SK-N-SH (cell line): ENCODE measurements around the gene GALNT13. TPM values are rescaled to one million over a fixed set of nuclear protein-coding genes. Genes with fewer than 3 reads are reported as not detected.

Source experiments
- CTCF ChIA-PET: fragments of 300-600, 350-600 bp; formaldehyde crosslinking; extraction: SDS; loops from one replicate; lab custom pipeline; 2021; lab: Yijun Ruan, JAX
- POLR2A ChIA-PET: fragments of 350-600 bp; sonication (Branson Sonifier 250); formaldehyde crosslinking; extraction: SDS; loops from one replicate; lab custom pipeline; 2020; ENCODE audit warnings: antibody characterized with exemption, inconsistent platforms; lab: Yijun Ruan, JAX
- DNase-seq: peaks from one replicate; pipeline ENCODE4 v3.0.0; 2012
- H2AFZ ChIP-seq: fragments of 200-600 bp; sonication (generic); 2 replicates; pipeline ENCODE4 v1.8.1; 2016; ENCODE audit warnings: antibody characterized with exemption, mild to moderate bottlenecking, low read depth
- H3F3A ChIP-seq: fragments of 200-600 bp; sonication (generic); replicated peaks from 2 replicates; pipeline ENCODE3; 2016; ENCODE audit warnings: antibody characterized with exemption, mild to moderate bottlenecking; ENCODE audit not compliant: insufficient read depth
- H3K27ac ChIP-seq, 2 experiments: fragments of 200-500 bp in 1 of 2; fragments of 200-600 bp in 1 of 2; sonication (Bioruptor generic) in 1 of 2; sonication (generic), shearing (Covaris generic) in 1 of 2; 2 replicates each; pipeline versions ENCODE4 v1.5.1 to v1.6.1; 2014 to 2016; ENCODE audit warnings: low read depth in 2 of 2, inconsistent platforms in 1 of 2, low read length in 1 of 2, mild to moderate bottlenecking in 1 of 2, mixed read lengths in 1 of 2
- H3K27me3 ChIP-seq: fragments of 200-600 bp; sonication (generic), shearing (Covaris generic); 2 replicates; pipeline ENCODE4 v1.6.1; 2016; ENCODE audit warnings: mixed run types; ENCODE audit not compliant: insufficient read depth
- H3K36me3 ChIP-seq, 2 experiments: fragments of 200-500 bp in 1 of 2; fragments of 200-600 bp in 1 of 2; sonication (Bioruptor generic) in 1 of 2; sonication (generic) in 1 of 2; replicated peaks in 1 of 2; 2 replicates each; pipeline versions ENCODE3 to v1.5.1; 2014 to 2016; ENCODE audit warnings: low read length in 1 of 2, mild to moderate bottlenecking in 1 of 2; ENCODE audit not compliant: insufficient read depth in 2 of 2, control insufficient read depth in 1 of 2
- H3K4me1 ChIP-seq, 2 experiments: fragments of 200-500 bp in 1 of 2; fragments of 200-600 bp in 1 of 2; sonication (Bioruptor generic) in 1 of 2; sonication (generic), shearing (Covaris generic) in 1 of 2; 2 replicates each; pipeline versions ENCODE4 v1.5.1 to v1.6.1; 2014 to 2016; ENCODE audit warnings: low read depth in 1 of 2, low read length in 1 of 2, mixed run types in 1 of 2; ENCODE audit not compliant: insufficient read depth in 2 of 2, control insufficient read depth in 1 of 2
- H3K4me2 ChIP-seq: fragments of 200-600 bp; sonication (generic), shearing (Covaris generic); 2 replicates; pipeline ENCODE4 v1.6.1; 2017; ENCODE audit warnings: mixed run types
- H3K4me3 ChIP-seq, 2 experiments: fragments of 200-500 bp in 1 of 2; fragments of 200-600 bp in 1 of 2; sonication (Bioruptor generic) in 1 of 2; sonication (generic), shearing (Covaris generic) in 1 of 2; 2 replicates each; pipeline versions ENCODE4 v1.5.1 to v1.8.1; 2014 to 2016; ENCODE audit warnings: low read depth in 2 of 2, inconsistent platforms in 1 of 2, low read length in 1 of 2, mild to moderate bottlenecking in 1 of 2, mixed read lengths in 1 of 2, moderate library complexity in 1 of 2
- H3K79me2 ChIP-seq: fragments of 200-600 bp; sonication (generic); 2 replicates; pipeline ENCODE4 v1.8.1; 2017; ENCODE audit warnings: mild to moderate bottlenecking; ENCODE audit not compliant: insufficient read depth
- H3K9ac ChIP-seq: fragments of 200-600 bp; sonication (generic); 2 replicates; pipeline ENCODE4 v1.6.1; 2017; ENCODE audit warnings: mixed run types
- H3K9me2 ChIP-seq: fragments of 200-600 bp; sonication (generic); 2 replicates; pipeline ENCODE4 v1.6.1; 2017; ENCODE audit warnings: mixed run types
- H3K9me3 ChIP-seq: fragments of 200-600 bp; sonication (generic); 2 replicates; pipeline ENCODE4 v1.6.1; 2017; ENCODE audit warnings: mixed run types, mild to moderate bottlenecking, moderate library complexity
- H4K20me1 ChIP-seq: fragments of 200-600 bp; sonication (generic); 2 replicates; pipeline ENCODE4 v1.6.1; 2017; ENCODE audit warnings: mild to moderate bottlenecking, mixed run types; ENCODE audit not compliant: insufficient read depth
- ELF1 ChIP-seq: IDR thresholded peaks from 2 replicates; pipeline ENCODE4 v1.4.0; 2012
- FOSL2 ChIP-seq: IDR thresholded peaks from 2 replicates; pipeline ENCODE4 v1.4.0; 2012; ENCODE audit warnings: low read depth, mild to moderate bottlenecking, moderate library complexity, borderline replicate concordance
- MEF2A ChIP-seq: IDR thresholded peaks from 2 replicates; pipeline ENCODE4 v1.4.0; 2012; ENCODE audit warnings: low read depth, borderline replicate concordance
- MXI1 ChIP-seq: IDR thresholded peaks from 2 replicates; pipeline ENCODE4 v1.6.1; 2012; ENCODE audit warnings: mild to moderate bottlenecking, low read depth, low read length, improper control_type of control experiment
- NFIC ChIP-seq: IDR thresholded peaks from 2 replicates; pipeline ENCODE4 v1.4.0; 2012; ENCODE audit warnings: borderline replicate concordance
- POLR2AphosphoS5 ChIP-seq: IDR thresholded peaks from 2 replicates; pipeline ENCODE4 v1.6.1; 2012; ENCODE audit warnings: low read depth, low read length
- RAD21 ChIP-seq: IDR thresholded peaks from 2 replicates; pipeline ENCODE4 v1.6.1; 2012; ENCODE audit warnings: mild to moderate bottlenecking, low read length
- RCOR1 ChIP-seq: fragments of 150-350 bp; IDR thresholded peaks from 2 replicates; pipeline ENCODE4 v1.6.1; 2017; ENCODE audit warnings: antibody characterized with exemption, low read length
- RFX5 ChIP-seq: IDR thresholded peaks from 2 replicates; pipeline ENCODE4 v1.6.1; 2012; ENCODE audit warnings: mild to moderate bottlenecking, improper control_type of control experiment, low read length
- SIN3A ChIP-seq: IDR thresholded peaks from 2 replicates; pipeline ENCODE4 v1.6.1; 2012; ENCODE audit warnings: low read depth, mild to moderate bottlenecking, low read length, moderate library complexity, borderline replicate concordance
- TAF1 ChIP-seq: IDR thresholded peaks from 2 replicates; pipeline ENCODE4 v1.6.1; 2012; ENCODE audit warnings: low read depth, mild to moderate bottlenecking, low read length, moderate library complexity, borderline replicate concordance
- TEAD4 ChIP-seq: IDR thresholded peaks from 2 replicates; pipeline ENCODE4 v1.4.0; 2012; ENCODE audit warnings: mild to moderate bottlenecking, borderline replicate concordance; ENCODE audit not compliant: insufficient read depth
- USF2 ChIP-seq: fragments of 150-350 bp; IDR thresholded peaks from 2 replicates; pipeline ENCODE4 v1.6.1; 2017; ENCODE audit warnings: antibody characterized with exemption, low read length, low read depth, borderline replicate concordance
- WGBS: methylation state at CpG from one replicate; pipeline ENCODE4 v1.1.6; 2017; ENCODE audit warnings: low lambda C conversion rate; 5-methylcytosine and 5-hydroxymethylcytosine counted together
- polyA plus RNA-seq, 3 experiments: library from polyadenylated mRNA; depleted of rRNA; stranded (reverse); fragments of >200 nt; gene quantifications; 2 replicates each; pipeline ENCODE4 v1.2.3, GENCODE V29; 2012
- TF ChIP-seq, protein P1 (sequence below): IDR thresholded peaks from 2 replicates; pipeline ENCODE4 v1.6.1; 2012; ENCODE audit warnings: mild to moderate bottlenecking, low read depth, low read length, moderate library complexity
- TF ChIP-seq, protein P2 (sequence below): IDR thresholded peaks from 2 replicates; pipeline ENCODE4 v1.4.0; 2012; ENCODE audit warnings: low read depth

The GALNT13 gene
- polyA plus RNA-seq, 1 of the 3 experiments (the other 2 are of a cell fraction): 0.33 TPM

- no peak for TF ChIP-seq USF2
- no peak for TF ChIP-seq RFX5
- no peak for TF ChIP-seq RCOR1
- TF ChIP-seq TAF1: no peak
- no peak for TF ChIP-seq TEAD4
Measured at GRCh38 chr2:153872311-153873051, 759 bp downstream of the GALNT13 start (continued).

DNA sequence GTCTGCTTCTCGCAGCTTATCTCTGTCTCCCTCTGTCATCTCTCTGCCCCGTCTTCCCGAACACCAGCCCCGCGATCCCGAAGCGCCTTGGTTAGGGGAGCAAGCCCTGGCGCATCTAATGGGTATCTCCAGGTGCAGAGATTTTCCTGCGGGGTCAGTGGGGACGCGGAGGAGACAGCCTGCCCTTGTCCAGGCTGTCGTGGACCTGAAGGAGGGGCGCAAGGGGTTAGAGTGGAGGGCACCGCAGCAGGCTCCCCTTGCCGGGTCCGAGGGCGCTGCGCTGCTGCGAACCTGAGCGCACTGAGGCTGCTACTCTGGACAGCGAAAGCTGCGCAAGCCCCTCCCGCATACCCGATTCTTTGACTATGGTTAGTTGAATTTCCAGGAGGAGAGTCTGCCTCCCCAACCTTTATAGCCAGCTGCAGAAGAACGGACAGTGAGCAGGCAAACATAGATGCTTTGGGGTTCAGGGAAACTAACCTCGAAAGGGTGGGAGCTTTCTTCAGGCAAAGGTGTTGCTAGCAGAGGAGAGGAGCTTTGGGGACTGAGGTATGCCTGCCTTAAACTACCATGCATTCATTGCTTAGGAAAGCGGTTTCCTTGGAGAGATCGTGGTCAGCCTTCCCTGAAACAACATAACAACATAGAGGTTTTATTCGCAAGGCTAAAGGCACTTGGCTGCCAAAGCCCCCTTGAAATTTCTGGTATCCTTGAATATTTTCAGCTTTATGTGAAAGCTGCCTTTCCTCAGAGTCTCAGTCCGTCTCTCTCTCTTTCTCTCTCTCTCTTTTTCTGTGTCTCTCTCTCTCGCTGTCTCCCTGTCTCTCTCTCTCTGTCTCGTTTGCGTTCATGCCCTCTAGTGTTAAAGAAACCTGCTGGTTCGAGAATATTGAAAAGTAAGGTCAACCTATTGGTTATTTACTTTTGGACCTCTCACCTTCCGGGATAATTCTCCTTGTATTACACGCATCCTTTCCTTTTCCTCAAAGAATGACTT, 1.6 kb downstream of the GALNT13 start:
- Histone ChIP-seq H3K4me2 (no peak overlapping the region), H2AFZ (no peak overlapping the region), H3K36me3 (no peaks in the 10 kb centered on the region), H3K9me3 (no peaks in the 10 kb centered on the region), H3K79me2 (no peaks in the 10 kb centered on the region), H3K9me2 (no peaks in the 10 kb centered on the region), H3K27ac (no peak overlapping the region; a peak in 1 of 4 replicates), H3K4me1 (peaks cover 0 to 7% of the 10 kb centered on the region in 2 experiments; a peak in 2 of 4 replicates), H3K9ac (no peak overlapping the region), H3K27me3 (peaks cover 24% of the 10 kb centered on the region; the same call in 1 of the 2 replicates), H4K20me1 (no peaks in the 10 kb centered on the region), H3F3A (no peaks in the 10 kb centered on the region), H3K4me3 (peak overlapping the region in 1 of 2 experiments; percentile 57; a peak in 2 of 4 replicates)
- TF ChIP-seq POLR2AphosphoS5: no peak
- TF ChIP-seq, protein P1, sequence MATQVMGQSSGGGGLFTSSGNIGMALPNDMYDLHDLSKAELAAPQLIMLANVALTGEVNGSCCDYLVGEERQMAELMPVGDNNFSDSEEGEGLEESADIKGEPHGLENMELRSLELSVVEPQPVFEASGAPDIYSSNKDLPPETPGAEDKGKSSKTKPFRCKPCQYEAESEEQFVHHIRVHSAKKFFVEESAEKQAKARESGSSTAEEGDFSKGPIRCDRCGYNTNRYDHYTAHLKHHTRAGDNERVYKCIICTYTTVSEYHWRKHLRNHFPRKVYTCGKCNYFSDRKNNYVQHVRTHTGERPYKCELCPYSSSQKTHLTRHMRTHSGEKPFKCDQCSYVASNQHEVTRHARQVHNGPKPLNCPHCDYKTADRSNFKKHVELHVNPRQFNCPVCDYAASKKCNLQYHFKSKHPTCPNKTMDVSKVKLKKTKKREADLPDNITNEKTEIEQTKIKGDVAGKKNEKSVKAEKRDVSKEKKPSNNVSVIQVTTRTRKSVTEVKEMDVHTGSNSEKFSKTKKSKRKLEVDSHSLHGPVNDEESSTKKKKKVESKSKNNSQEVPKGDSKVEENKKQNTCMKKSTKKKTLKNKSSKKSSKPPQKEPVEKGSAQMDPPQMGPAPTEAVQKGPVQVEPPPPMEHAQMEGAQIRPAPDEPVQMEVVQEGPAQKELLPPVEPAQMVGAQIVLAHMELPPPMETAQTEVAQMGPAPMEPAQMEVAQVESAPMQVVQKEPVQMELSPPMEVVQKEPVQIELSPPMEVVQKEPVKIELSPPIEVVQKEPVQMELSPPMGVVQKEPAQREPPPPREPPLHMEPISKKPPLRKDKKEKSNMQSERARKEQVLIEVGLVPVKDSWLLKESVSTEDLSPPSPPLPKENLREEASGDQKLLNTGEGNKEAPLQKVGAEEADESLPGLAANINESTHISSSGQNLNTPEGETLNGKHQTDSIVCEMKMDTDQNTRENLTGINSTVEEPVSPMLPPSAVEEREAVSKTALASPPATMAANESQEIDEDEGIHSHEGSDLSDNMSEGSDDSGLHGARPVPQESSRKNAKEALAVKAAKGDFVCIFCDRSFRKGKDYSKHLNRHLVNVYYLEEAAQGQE: peak; percentile 48; the same call in 1 of the 2 replicates
- TF ChIP-seq MEF2A: no peak
- TF ChIP-seq MXI1: 0 out of 2 replicates have a peak, but pooled peaks have one; percentile 18
- TF ChIP-seq TAF1: no peak
- no peak for TF ChIP-seq ELF1
- no peak for TF ChIP-seq NFIC
- no peak for TF ChIP-seq SIN3A
- TF ChIP-seq RAD21: peak; percentile 17; the same call in 1 of the 2 replicates
- TF ChIP-seq FOSL2: no peak
- TF ChIP-seq, protein P2, sequence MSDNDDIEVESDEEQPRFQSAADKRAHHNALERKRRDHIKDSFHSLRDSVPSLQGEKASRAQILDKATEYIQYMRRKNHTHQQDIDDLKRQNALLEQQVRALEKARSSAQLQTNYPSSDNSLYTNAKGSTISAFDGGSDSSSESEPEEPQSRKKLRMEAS: no peak
- peak; percentile 37 for DNase-seq
- 4% methylated on average over 32 of the region's 36 CpGs for whole genome bisulfite sequencing
- POLR2A ChIA-PET: interaction anchor here (0.6 kb wide), 1 partner anchor 444 kb away, joined by 3 read pairs; no protein-coding TSS in a partner anchor
- CTCF ChIA-PET: interaction anchor here (0.7 to 3.3 kb wide), 8 partner anchors 12 to 503 kb away, joined by 3 to 25 read pairs (median 5); no protein-coding TSS in a partner anchor
